ENCODE data around the gene CHPF2.

DNA sequence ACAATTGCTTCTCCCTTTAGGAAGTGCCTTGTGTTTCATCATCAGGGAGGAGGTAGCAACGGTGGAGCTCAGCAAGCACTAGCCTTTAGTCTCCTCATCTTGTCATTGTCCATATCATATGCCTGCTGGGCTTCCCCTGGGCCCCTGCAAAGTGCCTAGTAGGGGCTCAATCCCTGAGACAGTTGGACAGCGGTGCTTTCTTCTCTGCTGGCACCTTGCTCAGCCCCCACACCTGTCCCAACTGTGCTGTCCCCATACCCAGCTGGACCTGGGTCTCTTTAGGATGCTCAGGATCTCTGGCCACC, 10.7 kb downstream of the CHPF2 start:
- TF ChIP-seq, protein P1, sequence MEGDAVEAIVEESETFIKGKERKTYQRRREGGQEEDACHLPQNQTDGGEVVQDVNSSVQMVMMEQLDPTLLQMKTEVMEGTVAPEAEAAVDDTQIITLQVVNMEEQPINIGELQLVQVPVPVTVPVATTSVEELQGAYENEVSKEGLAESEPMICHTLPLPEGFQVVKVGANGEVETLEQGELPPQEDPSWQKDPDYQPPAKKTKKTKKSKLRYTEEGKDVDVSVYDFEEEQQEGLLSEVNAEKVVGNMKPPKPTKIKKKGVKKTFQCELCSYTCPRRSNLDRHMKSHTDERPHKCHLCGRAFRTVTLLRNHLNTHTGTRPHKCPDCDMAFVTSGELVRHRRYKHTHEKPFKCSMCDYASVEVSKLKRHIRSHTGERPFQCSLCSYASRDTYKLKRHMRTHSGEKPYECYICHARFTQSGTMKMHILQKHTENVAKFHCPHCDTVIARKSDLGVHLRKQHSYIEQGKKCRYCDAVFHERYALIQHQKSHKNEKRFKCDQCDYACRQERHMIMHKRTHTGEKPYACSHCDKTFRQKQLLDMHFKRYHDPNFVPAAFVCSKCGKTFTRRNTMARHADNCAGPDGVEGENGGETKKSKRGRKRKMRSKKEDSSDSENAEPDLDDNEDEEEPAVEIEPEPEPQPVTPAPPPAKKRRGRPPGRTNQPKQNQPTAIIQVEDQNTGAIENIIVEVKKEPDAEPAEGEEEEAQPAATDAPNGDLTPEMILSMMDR (optimal IDR thresholded peaks at IDR 0.05 in 1 of 3, IDR thresholded peaks at IDR 0.05 in 1 of 3, conservative IDR thresholded peaks at IDR 0.05 in 1 of 3; ENCODE audit: extremely low read depth in 1 of 3, insufficient read depth in 2 of 3, low read length in 3 of 3) = no peak
- no peak for TF ChIP-seq EZH2 (IDR thresholded peaks at IDR 0.05; ENCODE audit: low read length)
